GM12874 (cell line): ENCODE data around the gene PRKG1.

Source experiments
- TF ChIP-seq, protein P1 (sequence below): IDR thresholded peaks from 2 replicates; pipeline ENCODE4 v1.5.1; 2011; ENCODE audit warnings: low read depth, mild to moderate bottlenecking, control low read depth, low read length, moderate library complexity; ENCODE audit not compliant: insufficient read depth

PRKG1 gene

DNA sequence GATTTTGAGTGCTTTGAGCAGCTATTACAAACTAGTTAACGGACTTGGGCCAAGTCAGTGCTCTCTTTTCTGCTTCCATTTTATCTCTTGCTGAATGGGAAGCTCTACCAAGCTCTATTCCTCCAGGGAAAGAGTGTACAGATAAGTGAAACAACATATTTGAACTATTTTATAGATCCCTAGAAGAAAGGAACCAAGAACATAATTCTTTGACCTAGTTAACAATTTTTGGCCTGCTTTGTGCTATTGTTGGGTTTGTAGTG lies 244.8 kb downstream of the PRKG1 start:
- TF ChIP-seq, protein P1, sequence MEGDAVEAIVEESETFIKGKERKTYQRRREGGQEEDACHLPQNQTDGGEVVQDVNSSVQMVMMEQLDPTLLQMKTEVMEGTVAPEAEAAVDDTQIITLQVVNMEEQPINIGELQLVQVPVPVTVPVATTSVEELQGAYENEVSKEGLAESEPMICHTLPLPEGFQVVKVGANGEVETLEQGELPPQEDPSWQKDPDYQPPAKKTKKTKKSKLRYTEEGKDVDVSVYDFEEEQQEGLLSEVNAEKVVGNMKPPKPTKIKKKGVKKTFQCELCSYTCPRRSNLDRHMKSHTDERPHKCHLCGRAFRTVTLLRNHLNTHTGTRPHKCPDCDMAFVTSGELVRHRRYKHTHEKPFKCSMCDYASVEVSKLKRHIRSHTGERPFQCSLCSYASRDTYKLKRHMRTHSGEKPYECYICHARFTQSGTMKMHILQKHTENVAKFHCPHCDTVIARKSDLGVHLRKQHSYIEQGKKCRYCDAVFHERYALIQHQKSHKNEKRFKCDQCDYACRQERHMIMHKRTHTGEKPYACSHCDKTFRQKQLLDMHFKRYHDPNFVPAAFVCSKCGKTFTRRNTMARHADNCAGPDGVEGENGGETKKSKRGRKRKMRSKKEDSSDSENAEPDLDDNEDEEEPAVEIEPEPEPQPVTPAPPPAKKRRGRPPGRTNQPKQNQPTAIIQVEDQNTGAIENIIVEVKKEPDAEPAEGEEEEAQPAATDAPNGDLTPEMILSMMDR, result no peak

GRCh38 chr10:51321300-51321699 lies 247.0 kb downstream of the PRKG1 start:
- TF ChIP-seq, protein P1, result no peak

GRCh38 chr10:51321980-51322379 lies 247.7 kb downstream of the PRKG1 start:
- TF ChIP-seq, protein P1, result no peak

GRCh38 chr10:51325649-51326048 lies 251.4 kb downstream of the PRKG1 start:
- TF ChIP-seq, protein P1, result no peak

DNA sequence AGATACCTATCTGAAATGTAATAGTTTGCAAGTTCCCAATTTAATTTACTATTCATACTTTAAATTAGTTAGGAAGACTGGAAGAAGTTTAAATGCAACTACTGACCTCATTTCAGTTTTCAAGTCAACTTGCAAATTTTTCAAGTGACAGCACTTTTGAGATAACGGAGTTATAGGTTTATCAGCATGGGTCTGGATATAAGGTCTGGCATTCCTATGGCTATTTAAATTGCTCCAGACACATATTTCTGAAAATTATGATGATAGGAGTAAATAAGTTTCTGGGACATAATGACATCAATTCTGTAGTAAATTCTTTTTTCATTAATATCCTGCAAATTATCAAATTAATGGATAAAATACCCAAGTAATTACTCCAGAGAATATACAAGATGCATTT lies 251.9 kb downstream of the PRKG1 start:
- TF ChIP-seq, protein P1, result no peak

- TF ChIP-seq, protein P1, result no peak
These were observed 253.1 kb downstream of the PRKG1 start for GRCh38 chr10:51327432-51327831.

DNA sequence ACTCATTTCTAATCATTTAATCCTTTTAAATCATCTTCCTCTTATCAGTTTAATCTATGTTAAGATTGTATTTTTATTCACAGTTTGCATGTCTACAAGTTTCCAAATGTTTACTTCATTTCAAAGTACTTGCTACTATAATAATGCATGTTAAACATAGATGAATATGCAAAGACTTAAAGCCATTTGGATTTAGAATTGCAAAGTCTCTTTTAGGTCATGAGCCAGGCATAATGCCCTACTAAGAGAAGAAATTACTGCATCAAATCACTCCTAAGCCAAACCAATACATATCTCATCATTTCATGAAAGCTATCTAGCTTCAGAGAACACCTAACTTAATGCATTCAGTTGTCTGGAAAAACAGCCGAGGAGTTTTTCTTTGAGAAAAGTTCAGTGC lies 266.1 kb downstream of the PRKG1 start:
- TF ChIP-seq, protein P1, result no peak
